GM23248 (cell line): ENCODE data around the gene CYGB. TPM values are rescaled to one million over a fixed set of nuclear protein-coding genes. Genes with fewer than 3 reads are reported as not detected.
A peak's percentile ranks its signal among the peaks of the same experiment; 100 is the strongest.

Source experiments
- DNase-seq: peaks from one replicate; pipeline ENCODE4 v3.0.0-alpha.2; 2015
- H2AFZ ChIP-seq: fragments of 200-600 bp; sonication (generic); 2 replicates; pipeline ENCODE4 v1.6.1; 2016; ENCODE audit warnings: antibody characterized with exemption
- H3F3A ChIP-seq: fragments of 200-600 bp; sonication (generic); 2 replicates; pipeline ENCODE4 v1.6.1; 2016; ENCODE audit warnings: mild to moderate bottlenecking, antibody characterized with exemption, mixed run types; ENCODE audit not compliant: insufficient read depth
- H3K27ac ChIP-seq: fragments of 200-600 bp; sonication (generic); 2 replicates; pipeline ENCODE4 v1.5.1; 2016; ENCODE audit warnings: mild to moderate bottlenecking
- H3K27me3 ChIP-seq: fragments of 200-600 bp; sonication (generic); replicated peaks from 2 replicates; pipeline ENCODE4 v1.6.1; 2016; ENCODE audit warnings: mild to moderate bottlenecking; ENCODE audit not compliant: insufficient read depth
- H3K36me3 ChIP-seq: fragments of 200-600 bp; sonication (generic); 2 replicates; pipeline ENCODE4 v1.6.1; 2016; ENCODE audit warnings: low read depth, mild to moderate bottlenecking
- H3K4me1 ChIP-seq: fragments of 200-600 bp; sonication (generic); 2 replicates; pipeline ENCODE4 v1.6.1; 2016; ENCODE audit warnings: mild to moderate bottlenecking; ENCODE audit not compliant: insufficient read depth
- H3K4me2 ChIP-seq: fragments of 200-600 bp; sonication (generic); one replicate; pipeline ENCODE4 v1.6.1; 2016; ENCODE audit warnings: mild to moderate bottlenecking; ENCODE audit not compliant: unreplicated experiment
- H3K4me3 ChIP-seq: fragments of 200-600 bp; sonication (generic); 2 replicates; pipeline ENCODE4 v1.5.1; 2016; ENCODE audit warnings: mild to moderate bottlenecking
- H3K79me2 ChIP-seq: fragments of 200-600 bp; sonication (generic); 2 replicates; pipeline ENCODE4 v1.6.1; 2016; ENCODE audit warnings: mild to moderate bottlenecking; ENCODE audit not compliant: insufficient read depth
- H3K9ac ChIP-seq: fragments of 200-600 bp; sonication (generic); 2 replicates; pipeline ENCODE4 v1.6.1; 2016; ENCODE audit warnings: mild to moderate bottlenecking
- H3K9me2 ChIP-seq: fragments of 200-600 bp; sonication (generic); 2 replicates; pipeline ENCODE4 v1.6.1; 2016; ENCODE audit warnings: mixed run types, mild to moderate bottlenecking, moderate library complexity; ENCODE audit not compliant: insufficient read depth
- H3K9me3 ChIP-seq: fragments of 200-600 bp; sonication (generic); one replicate; pipeline ENCODE4 v1.6.1; 2017; ENCODE audit warnings: low read depth
- H4K20me1 ChIP-seq: fragments of 200-600 bp; sonication (generic); 2 replicates; pipeline ENCODE4 v1.6.0; 2016; ENCODE audit not compliant: insufficient read depth
- EZH2 ChIP-seq: fragments of 200-600 bp; sonication (generic); IDR thresholded peaks from 2 replicates; pipeline ENCODE4 v1.6.1; 2018; ENCODE audit warnings: antibody characterized with exemption, mild to moderate bottlenecking; ENCODE audit not compliant: insufficient read depth, poor library complexity, severe bottlenecking
- EZH2phosphoT487 ChIP-seq: fragments of 200-600 bp; sonication (generic); IDR thresholded peaks from 2 replicates; pipeline ENCODE4 v1.6.1; 2018; ENCODE audit warnings: antibody characterized with exemption, moderate library complexity, mild to moderate bottlenecking, low read depth; ENCODE audit not compliant: insufficient read depth
- WGBS, 2 experiments: methylation state at CpG; one replicate each; pipeline ENCODE4 v1.1.6; 2015 to 2017; ENCODE audit warnings: low lambda C conversion rate in 2 of 2, low coverage in 1 of 2; ENCODE audit errors: missing lambda C conversion rate in 2 of 2; 5-methylcytosine and 5-hydroxymethylcytosine counted together
- in situ Hi-C: fragments of 300-500 bp; cut with MboI; formaldehyde crosslinking; loops from 2 replicates; pipeline ENCODE4 v1.15.0; 2020
- polyA plus RNA-seq: library from polyadenylated mRNA; unstranded; fragments of >200 nt; fragmentation: Nextera tagmentation; extraction: Ambion mirVana; gene quantifications from 2 replicates; pipeline ENCODE4 v1.2.1, GENCODE V29; 2016
- total RNA-seq: library from RNA; depleted of rRNA; stranded (reverse); fragments of >200 nt; shearing (Covaris generic); gene quantifications from 2 replicates; pipeline ENCODE4 v1.2.3, GENCODE V29; 2014

CYGB gene
- total and polyA plus RNA-seq, 2 experiments from 2014 or later, result 1.1 to 8.3 TPM

DNA sequence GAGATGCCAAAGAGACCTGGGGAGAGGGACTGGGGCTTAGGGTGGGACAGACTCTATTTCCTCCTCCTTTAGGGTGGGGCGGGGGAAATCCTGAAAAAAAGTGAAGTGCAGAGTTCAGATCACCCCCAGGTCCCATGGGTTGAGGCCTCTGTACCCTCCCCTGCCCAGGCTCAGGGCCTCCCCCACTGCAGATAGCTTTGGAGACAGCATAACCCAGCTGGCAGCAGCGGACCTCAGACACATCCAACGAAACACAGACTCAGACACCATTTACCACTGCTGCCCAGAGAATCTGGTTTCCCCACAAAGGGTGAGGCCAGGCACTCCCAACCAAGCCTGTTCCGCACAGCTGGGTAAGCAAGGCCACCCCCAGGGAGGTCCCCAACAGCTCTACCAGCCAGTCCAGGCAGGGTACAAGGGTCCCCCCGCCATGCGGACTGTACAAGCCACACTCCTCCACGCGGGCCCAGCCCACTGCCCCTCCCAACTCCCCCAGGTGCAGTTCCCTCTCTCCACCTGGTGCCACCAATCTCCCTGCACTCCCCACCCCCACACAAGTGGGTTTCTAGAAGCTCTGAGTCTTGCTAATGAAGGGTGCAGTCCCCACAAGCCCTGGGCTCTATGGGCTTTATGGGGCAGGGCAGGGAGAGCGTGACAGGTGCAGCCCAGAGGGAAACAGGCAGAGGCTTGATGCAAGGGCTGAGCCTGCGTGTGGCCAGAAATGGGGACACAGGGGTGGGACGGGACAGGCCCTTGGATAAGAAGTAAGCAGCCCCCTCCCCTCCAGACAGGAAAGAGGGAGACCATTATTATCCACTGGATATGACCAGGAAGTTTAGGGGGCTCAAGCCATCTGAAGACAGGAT lies 45.2 kb downstream of the CYGB start:
- in situ Hi-C loops, result loop anchor here (25.0 kb wide), 1 partner anchor 95 kb away; the partner anchor contains the start of gene ST6GALNAC2
- Histone ChIP-seq H2AFZ (no peak overlapping the region), H3K27me3 (no peaks in the 10 kb centered on the region), H3K9me2 (no peaks in the 10 kb centered on the region), H3K36me3 (no peaks in the 10 kb centered on the region), H3K9me3 (no peaks in the 10 kb centered on the region), H3K9ac (peak overlapping the region; percentile 30; the same call in 1 of the 2 replicates), H3F3A (no peaks in the 10 kb centered on the region), H3K79me2 (peaks cover under 1% of the 10 kb centered on the region; the same call in 1 of the 2 replicates), H3K4me1 (peaks cover 8% of the 10 kb centered on the region; the same call in 1 of the 2 replicates), H4K20me1 (no peaks in the 10 kb centered on the region), H3K4me2 (no peak overlapping the region), H3K4me3 (no peak overlapping the region), H3K27ac (peak overlapping the region; percentile 12; the same call in 1 of the 2 replicates)
- 88 to 93% methylated on average over 9 to 11 of the region's 11 CpGs for WGBS, 2 experiments
- no peak for TF ChIP-seq EZH2phosphoT487
- TF ChIP-seq EZH2, result no peak
- DNase-seq, result no peak

GRCh38 chr17:76491271-76492122 lies 46.0 kb downstream of the CYGB start:
- H3K9ac ChIP-seq, result no peak overlapping the region
- H3K9me2 ChIP-seq, result no peaks in the 10 kb centered on the region
- H3K36me3 ChIP-seq, result no peaks in the 10 kb centered on the region
- TF ChIP-seq EZH2phosphoT487, result no peak
- no peak for TF ChIP-seq EZH2
- DNase-seq, result no peak
- no peak overlapping the region for H3K4me3 ChIP-seq
- H3F3A ChIP-seq, result no peaks in the 10 kb centered on the region
- H3K27ac ChIP-seq, result no peak overlapping the region
- H2AFZ ChIP-seq, result no peak overlapping the region
- H4K20me1 ChIP-seq, result no peaks in the 10 kb centered on the region
- WGBS, 2 experiments, result 92 to 96% methylated on average over 17 of the region's 17 CpGs
- H3K4me1 ChIP-seq, result peaks cover 8% of the 10 kb centered on the region; the same call in 1 of the 2 replicates
- no peak overlapping the region for H3K4me2 ChIP-seq
- no peaks in the 10 kb centered on the region for H3K27me3 ChIP-seq
- in situ Hi-C loops, result loop anchor here (25.0 kb wide), 1 partner anchor 96 kb away; the partner anchor contains the start of gene ST6GALNAC2
- H3K9me3 ChIP-seq, result no peaks in the 10 kb centered on the region
- H3K79me2 ChIP-seq, result no peaks in the 10 kb centered on the region

DNA sequence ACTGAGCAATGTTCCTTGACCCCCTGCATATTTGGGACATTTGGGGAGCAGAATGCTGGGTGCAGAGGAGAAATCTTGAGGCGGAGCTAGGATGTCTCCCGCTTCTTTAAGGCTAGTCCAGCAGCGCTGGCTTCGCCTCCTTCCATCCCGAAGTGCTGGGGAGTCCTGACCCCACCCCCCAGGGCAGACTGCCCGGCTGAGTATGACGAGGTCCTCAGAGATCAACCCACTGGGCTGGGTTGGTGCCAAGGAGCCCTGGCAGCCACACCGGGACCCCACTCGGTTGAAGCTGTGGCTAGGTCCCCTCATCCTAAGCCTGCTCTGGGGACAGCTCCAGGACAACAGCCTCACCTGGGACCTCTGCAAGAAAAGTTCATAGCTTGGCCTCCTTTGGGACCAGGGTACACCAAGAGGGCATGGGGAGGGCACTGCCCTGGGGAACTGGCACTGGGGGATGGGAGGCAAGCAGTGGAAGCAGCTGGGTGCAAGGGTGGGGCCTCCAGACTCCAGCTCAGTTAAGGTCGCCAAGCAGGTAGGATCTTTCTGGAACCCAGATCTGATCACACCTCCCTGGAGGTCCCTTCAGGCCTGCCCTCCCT lies 47.3 kb downstream of the CYGB start:
- no peak overlapping the region for H2AFZ ChIP-seq
- no peak for DNase-seq
- H4K20me1 ChIP-seq, result no peaks in the 10 kb centered on the region
- H3K27me3 ChIP-seq, result no peaks in the 10 kb centered on the region
- 85 to 87% methylated on average over 9 to 10 of the region's 10 CpGs for WGBS, 2 experiments
- no peaks in the 10 kb centered on the region for H3K79me2 ChIP-seq
- peaks cover 8% of the 10 kb centered on the region; the same call in 1 of the 2 replicates for H3K4me1 ChIP-seq
- no peak for TF ChIP-seq EZH2
- no peak for TF ChIP-seq EZH2phosphoT487
- in situ Hi-C loops, result loop anchor here (25.0 kb wide), 1 partner anchor 97 kb away; the partner anchor contains the start of gene ST6GALNAC2
- no peaks in the 10 kb centered on the region for H3K9me3 ChIP-seq
- H3F3A ChIP-seq, result peaks cover 6% of the 10 kb centered on the region; the same call in 1 of the 2 replicates
- no peak overlapping the region for H3K9ac ChIP-seq
- H3K4me2 ChIP-seq, result no peak overlapping the region
- H3K27ac ChIP-seq, result no peak overlapping the region
- no peak overlapping the region for H3K4me3 ChIP-seq
- no peaks in the 10 kb centered on the region for H3K36me3 ChIP-seq
- H3K9me2 ChIP-seq, result no peaks in the 10 kb centered on the region
